ENCODE data around the gene SEC11A.

SEC11A gene

DNA sequence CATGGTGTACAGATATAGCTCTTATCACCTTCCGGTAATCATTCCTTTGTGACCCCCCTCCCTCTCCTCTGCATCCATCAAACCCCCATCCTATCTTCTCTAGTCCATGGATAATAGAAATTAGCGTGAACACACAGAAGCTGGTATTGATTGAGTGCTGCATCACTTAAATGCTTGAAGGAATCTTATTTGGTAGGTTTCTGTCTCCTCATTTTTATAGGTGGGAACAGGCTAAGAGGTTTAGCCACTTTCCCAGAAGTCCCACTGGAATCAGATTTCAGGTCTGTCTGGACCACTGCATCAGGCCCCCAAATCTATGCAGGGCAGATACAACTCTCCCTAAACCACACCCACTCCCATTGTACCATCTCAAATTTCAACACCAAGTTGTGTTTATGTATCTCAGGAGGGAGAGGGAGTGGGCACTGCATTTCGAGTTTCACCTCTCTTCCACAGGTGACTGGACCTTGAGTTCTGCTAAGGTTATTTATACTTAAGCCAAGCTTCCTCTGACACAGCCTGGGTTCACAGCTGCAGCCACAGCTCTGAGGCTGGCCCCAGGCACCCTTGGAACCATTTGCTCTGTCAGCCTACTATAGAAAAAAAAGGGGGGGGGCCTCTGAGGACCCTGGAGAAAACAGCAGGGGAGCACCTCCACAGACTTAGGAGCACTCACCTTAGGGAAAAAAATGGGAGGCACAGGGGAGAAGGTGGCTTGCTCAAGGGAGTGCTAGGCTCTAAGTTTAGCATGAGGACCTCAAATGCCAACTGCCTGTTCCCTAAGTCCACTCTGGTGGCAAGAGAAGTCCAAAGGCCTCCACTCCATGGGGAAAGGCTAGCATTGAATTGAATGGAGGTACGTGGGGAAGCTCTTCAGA lies 55.8 kb downstream of the SEC11A start:
- no peak overlapping the region for H3K4me3 ChIP-seq
- TF ChIP-seq, protein P1, sequence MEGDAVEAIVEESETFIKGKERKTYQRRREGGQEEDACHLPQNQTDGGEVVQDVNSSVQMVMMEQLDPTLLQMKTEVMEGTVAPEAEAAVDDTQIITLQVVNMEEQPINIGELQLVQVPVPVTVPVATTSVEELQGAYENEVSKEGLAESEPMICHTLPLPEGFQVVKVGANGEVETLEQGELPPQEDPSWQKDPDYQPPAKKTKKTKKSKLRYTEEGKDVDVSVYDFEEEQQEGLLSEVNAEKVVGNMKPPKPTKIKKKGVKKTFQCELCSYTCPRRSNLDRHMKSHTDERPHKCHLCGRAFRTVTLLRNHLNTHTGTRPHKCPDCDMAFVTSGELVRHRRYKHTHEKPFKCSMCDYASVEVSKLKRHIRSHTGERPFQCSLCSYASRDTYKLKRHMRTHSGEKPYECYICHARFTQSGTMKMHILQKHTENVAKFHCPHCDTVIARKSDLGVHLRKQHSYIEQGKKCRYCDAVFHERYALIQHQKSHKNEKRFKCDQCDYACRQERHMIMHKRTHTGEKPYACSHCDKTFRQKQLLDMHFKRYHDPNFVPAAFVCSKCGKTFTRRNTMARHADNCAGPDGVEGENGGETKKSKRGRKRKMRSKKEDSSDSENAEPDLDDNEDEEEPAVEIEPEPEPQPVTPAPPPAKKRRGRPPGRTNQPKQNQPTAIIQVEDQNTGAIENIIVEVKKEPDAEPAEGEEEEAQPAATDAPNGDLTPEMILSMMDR (IDR thresholded peaks at IDR 0.05): no peak
- DNase-seq (ENCODE audit: low spot score): no peak
- H3K27ac ChIP-seq: no peak overlapping the region

DNA sequence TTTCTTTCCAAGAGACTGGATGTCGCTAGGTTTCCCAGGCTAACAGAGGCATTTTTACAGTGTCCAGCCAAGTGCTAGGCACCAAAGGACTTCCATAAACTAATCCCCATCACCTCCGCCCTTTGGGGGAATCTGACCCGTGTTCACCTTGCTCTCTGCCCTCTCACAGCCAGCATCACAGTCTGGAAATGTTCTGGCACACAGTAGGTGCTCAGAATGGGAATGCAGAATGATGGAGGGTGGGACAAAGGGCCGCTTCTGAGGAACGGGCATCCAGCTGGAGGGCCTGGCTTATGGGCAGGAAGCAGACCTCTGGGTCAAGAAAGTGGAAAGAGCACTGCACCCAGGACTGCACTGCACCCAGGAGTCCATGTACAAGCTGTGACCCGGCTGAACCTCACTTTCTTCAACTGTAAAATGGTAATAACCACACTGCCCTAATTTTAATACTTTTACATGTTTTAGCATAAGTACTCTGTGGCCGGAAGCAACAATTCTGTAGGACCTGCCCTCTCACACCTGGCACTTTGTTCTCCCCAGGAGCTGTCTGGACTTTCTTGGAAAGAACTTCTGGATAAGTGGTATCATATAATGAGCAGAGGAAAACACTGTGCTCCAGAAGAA lies 57.0 kb downstream of the SEC11A start:
- TF ChIP-seq, protein P1 (IDR thresholded peaks at IDR 0.05): no peak
- H3K27ac ChIP-seq: peak overlapping the region; percentile 64 to 69
- H3K4me3 ChIP-seq: peak overlapping the region; percentile 89
- DNase-seq (ENCODE audit: low spot score): no peak

DNA sequence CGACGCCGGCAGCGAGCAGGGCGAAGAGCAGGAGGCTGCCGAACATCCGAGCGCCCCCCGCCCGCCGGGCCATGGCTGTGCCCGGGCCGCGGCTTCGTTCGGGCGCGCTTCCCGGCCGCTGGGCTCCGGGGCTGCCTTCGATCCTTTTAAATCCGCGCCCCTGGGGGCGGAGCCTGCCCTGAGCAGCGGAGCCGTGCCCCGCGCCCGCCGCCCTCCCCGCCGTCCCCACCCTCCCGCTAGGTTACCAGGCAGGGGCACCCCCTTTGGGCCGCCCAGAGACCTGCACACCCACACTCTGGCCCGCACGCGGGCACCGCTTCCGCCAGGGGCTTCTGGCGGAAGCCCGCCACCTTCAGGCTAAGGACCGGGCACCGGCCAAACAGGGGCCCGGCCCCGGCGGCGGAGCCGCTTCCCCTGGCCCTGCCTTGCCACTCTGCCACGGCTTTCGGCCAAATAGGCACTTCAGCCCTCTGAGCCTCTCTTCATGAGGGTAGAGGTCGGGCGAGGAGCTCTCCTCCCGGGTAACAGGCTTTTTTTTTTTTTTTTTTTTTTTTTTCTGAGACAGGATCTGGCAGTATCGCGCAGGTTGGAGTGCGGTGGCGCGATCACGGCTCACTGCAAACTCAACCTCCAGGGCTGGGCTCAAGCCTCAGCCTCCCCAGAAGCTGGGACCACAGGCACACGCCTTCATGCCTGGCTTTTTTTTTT lies 57.7 kb downstream of the SEC11A start, which contains the start of gene NMB:
TSS of gene NMB (minus strand) at position 120 of the 708 bp plus-strand sequence. CDS start at position 73, 47 bp downstream.
- Histone ChIP-seq H3K4me3 (peak within 1 kb of the TSS; percentile 89), H3K27ac (peak within 1 kb of the TSS; percentile 64 to 94)
- DNase-seq (ENCODE audit: low spot score): peak; percentile 88
- TF ChIP-seq, protein P1 (IDR thresholded peaks at IDR 0.05): peak; percentile 46

DNA sequence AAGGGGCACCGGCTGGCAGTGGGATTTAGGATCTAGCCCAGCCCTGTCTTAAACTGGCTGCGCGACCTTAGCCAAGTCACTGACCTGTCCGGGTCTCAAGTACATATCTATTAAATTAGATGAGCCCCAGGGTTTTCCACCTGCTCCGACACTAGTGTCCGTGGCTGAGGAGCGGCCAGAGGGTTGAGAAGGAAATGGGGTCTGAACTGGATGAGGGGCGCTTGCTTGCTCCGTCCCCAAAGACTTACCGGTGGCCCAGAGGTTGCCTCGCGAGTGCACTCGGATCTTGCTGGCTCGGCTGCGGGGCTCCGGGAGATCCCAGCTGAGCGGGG lies 58.2 kb downstream of the SEC11A start:
- Histone ChIP-seq H3K27ac (peak overlapping the region; percentile 64 to 94), H3K4me3 (peak overlapping the region; percentile 89)
- no peak for DNase-seq (ENCODE audit: low spot score)
- TF ChIP-seq, protein P1 (IDR thresholded peaks at IDR 0.05): no peak

DNA sequence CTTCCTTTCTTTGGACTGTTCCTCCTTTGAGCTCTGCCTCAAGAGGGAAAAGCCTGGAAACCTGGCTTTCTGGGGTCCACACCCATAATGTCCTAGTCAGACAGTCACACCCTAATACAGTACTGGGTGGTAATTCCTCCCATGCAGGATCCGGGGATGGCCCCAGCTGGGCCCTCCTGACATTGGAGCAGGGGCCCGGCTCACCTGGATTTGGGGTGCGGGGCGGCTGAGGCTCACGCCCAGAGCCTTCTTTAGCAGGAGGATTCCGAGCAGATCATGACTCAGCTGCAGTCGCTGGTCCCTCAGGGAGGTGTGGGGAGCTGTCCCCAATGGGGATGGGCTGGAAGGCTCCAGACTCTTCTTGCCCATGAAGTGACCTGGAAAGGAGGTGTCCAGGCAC lies 59.0 kb downstream of the SEC11A start:
- peak overlapping the region; percentile 89 for H3K4me3 ChIP-seq
- no peak for DNase-seq (ENCODE audit: low spot score)
- H3K27ac ChIP-seq: no peak overlapping the region
- TF ChIP-seq, protein P1 (IDR thresholded peaks at IDR 0.05): no peak

DNA sequence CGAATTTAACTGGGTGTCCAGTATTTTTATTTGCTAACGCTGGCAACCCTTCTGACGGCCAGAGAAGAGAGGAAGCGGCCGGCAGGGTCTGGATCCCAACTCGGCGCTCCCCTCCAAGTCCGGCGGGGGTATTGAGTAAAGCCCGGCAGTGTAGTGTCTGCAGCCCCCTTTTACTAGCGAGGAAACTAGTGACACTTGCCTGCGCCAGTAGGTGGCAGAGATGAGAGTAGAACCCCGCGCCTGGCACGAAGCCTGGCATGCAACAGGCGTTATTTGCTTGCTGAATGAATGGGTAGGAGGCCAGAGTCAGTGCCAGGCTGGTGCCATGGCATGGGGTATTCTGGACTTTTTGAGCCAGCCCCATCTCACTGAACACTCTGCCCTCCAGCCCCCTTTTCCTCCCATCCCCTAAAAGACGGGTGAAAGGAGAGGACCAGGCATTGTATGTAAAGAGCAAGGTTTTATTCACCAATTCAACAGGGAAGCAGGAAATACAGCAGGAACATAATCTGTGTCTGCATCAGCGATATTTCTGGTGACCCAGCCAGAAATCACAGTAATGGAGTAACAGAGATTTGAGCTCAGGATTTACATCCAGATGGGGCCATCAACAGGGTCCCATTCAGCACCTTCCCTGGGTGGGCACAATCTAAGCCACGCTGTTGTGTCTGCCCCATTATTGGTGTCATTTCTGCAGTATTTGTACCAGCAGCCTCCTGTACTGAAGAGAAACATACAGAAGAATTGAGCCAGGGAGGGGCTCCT lies 61.1 kb downstream of the SEC11A start:
- peak overlapping the region; percentile 80 for H3K4me3 ChIP-seq
- TF ChIP-seq, protein P1 (IDR thresholded peaks at IDR 0.05): peak; percentile 32
- peak; percentile 86 for DNase-seq (ENCODE audit: low spot score)
- peak overlapping the region; percentile 89 to 92 for H3K27ac ChIP-seq
